HG02884 (cell line): ENCODE results near the gene LDLRAD2.
"Not testable (repeated sequence)": the region's sequence is repeated elsewhere in the genome, so short reads cannot be mapped to it uniquely, and the experiment has no call there.

Source experiments
- ATAC-seq: cut with Tn5 transposase; IDR thresholded peaks from one replicate; pipeline ENCODE4 v1.9.1; 2021; ENCODE audit warnings: mild to moderate bottlenecking, moderate library complexity; ENCODE audit not compliant: unreplicated experiment

Gene LDLRAD2

GRCh38 chr1:21811875-21812305 is at the start of gene LDLRAD2:
LDLRAD2 (plus strand) TSS chr1:21812265; CDS start chr1:21812452, 187 bp downstream.
- ATAC-seq: no peak

DNA sequence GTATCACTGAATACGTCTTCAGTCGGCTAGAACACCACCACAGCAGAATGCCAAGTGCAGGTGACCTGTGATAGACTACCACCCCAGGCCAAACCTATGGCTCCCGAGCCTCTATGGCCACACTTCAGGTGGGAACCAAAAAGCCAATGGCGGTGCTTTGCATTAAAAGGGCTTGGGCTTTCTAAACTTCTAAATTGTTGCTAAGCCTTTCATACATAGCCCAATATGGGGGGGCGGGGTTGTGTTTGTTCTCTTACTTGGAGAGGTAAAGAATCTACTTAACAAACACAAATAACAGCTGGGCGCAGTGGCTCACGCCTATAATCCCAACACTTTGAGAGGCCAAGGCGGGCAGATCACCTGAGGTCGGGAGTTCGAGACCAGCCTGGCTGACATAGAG is 48.8 kb upstream of the LDLRAD2 start:
- ATAC-seq: no peak

DNA sequence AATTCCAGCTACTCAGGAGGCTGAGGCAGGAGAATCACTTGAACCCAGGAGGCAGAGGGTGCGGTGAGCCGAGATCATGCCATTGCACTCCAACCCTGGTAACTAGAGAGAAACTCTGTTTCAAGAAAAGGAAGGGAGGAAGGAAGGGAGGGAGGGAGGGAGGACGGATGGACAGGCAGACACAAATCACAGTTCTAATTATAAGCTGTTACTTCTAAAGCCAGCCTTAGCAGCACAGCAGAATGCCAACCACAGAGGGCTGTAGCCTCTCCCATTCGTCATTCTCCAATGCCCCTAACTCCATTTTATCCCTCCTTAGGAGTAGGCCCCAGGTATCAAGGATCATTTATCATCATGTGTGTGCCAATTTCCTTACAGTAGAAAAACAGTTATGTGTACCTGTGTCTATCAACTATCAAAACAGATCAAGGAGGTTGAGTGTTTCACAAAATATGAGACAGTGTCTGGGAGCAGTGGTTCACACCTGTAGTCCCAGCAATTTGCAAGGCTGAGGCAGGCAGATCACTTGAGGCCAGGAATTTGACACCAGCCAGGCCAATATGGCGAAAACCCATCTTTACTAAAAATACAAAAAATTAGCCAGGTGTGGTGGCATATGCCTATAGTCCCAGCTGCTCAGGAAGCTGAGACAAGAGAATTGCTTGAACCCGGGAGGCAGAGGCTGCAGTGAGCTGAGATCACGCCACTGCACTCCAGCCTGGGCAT is 48.2 kb upstream of the LDLRAD2 start:
- no peak for ATAC-seq

DNA sequence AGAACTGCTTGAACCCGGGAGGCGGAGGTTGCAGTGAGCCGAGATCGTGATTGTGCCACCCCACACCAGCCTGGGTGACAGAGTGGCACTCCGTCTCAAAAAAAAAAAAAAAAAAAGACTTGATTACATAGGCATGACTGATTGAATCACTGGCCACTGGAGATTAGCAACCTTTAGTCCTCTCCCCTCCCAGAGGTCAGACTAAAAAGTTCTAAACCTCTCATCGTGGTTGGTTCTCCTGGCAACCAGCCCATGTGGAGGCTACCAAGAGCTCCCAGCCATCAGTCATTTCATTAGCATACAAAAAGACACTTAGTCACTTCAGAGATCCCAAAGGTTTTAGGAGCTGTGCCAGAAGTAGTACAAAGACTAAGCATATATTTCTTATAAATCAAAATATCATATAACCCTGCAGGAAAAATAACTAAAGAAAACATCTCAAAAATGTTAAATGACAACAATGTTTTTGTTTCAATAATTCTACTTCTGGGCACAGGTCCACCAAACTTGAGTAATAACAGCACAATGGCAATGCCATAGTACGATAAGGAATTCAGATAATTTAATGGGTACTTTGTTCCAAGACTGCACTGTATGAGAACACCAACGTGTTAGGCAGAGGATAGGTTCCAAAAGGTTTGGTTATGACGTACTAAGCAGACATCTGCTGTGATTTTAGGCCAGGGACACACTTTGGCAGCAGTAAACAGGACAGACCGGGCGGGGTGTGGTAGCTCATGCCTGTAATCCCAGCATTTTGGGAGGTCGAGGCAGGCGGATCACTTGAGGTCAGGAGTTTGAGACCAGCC is 47.2 kb upstream of the LDLRAD2 start:
- ATAC-seq: no peak

- ATAC-seq: no peak
Measured at GRCh38 chr1:21766210-21766609, 45.9 kb upstream of the LDLRAD2 start.

DNA sequence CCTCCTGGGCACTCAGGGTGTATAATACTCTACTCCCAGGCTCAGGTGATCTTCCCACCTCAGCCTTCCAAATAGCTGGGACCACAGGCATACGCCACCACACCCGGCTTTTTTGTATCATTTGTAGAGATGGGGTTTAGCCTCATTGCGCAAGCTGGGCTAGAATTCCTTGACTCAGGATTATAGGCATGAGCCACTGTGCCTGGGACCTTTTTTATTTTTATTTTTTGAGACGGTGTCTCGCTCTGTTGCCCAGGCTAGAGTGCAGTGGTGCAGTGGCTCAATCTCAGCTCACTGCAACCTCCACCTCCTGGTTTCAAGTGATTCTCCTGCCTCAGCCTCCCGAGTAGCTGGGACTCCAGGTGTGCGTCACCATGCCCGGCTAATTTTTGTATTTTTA is 45.0 kb upstream of the LDLRAD2 start:
- not testable (repeated sequence) for ATAC-seq

GRCh38 chr1:21770201-21770600 is 41.9 kb upstream of the LDLRAD2 start:
- ATAC-seq: no peak

- ATAC-seq: not testable (repeated sequence)
Measured at GRCh38 chr1:21770602-21771001, 41.5 kb upstream of the LDLRAD2 start.

DNA sequence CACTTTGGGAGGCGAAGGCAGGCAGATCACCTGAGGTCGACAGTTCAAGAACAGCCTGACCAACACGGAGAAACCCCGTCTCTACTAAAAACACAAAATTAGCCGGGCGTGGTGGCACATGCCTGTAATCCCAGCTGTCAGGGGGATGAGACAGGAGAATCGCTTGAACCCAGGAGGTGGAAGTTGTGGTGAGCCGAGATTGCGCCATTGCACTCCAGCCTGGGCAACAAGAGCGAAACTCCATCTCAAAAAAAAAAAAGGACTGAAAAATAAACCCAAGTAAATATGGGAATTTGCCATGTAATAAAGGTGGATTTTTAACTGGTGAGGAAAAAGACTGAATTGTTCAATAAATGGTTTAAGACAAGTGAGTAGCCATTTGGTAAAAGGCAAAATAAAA is 40.4 kb upstream of the LDLRAD2 start:
- ATAC-seq: not testable (repeated sequence)

GRCh38 chr1:21773585-21773984 is 38.5 kb upstream of the LDLRAD2 start:
- ATAC-seq: no peak

GRCh38 chr1:21774835-21775549 is 37.1 kb upstream of the LDLRAD2 start:
- no peak for ATAC-seq

DNA sequence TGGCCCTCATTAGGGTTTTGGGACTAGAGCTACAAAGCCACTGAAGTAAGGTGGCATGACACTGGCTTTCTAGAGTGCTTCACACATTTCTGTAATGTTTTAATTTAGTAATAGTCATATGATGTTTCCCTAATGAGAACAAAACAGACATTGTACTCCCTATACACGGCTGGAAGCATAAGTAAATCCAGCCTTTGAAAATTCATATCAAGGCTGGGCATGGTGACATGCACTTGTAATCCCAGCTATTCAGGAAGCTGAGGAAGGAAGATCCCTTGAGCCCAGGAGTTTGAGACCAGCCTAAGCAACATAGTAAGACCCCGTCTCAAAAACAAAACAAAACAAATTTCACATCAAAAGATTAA is 36.5 kb upstream of the LDLRAD2 start:
- ATAC-seq: no peak

GRCh38 chr1:21775985-21776562 is 36.0 kb upstream of the LDLRAD2 start:
- no peak for ATAC-seq

GRCh38 chr1:21776925-21777324 is 35.1 kb upstream of the LDLRAD2 start:
- not testable (repeated sequence) for ATAC-seq

- ATAC-seq: no peak
Measured at GRCh38 chr1:21778405-21778727, 33.7 kb upstream of the LDLRAD2 start.

GRCh38 chr1:21779613-21780521 is 32.2 kb upstream of the LDLRAD2 start:
- ATAC-seq: peak; percentile 32

DNA sequence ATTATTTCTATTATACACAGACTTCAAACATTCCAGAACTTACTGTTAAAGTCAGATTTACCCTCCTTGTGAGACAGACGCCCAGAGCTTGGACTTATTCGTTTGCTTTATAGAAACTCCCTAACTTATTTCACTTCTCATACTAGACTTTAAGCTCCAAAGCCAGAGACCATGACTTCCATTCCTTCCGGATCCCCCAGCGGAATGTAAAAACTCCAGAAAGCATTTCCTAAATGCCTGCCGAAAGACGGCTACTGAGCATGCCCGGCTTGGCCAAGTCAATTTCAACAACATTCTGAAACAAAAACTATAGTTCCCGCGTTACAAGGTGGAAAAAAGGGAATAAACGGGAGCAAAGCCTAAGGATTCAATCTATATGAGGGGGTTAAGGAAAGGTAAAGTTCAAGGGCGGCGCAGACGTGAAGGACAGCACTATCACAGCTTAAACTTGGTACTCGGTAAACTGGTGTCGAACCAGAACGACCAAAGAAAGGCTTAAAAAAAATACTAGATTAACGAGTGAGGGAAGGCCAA is 30.2 kb upstream of the LDLRAD2 start:
- no peak for ATAC-seq

DNA sequence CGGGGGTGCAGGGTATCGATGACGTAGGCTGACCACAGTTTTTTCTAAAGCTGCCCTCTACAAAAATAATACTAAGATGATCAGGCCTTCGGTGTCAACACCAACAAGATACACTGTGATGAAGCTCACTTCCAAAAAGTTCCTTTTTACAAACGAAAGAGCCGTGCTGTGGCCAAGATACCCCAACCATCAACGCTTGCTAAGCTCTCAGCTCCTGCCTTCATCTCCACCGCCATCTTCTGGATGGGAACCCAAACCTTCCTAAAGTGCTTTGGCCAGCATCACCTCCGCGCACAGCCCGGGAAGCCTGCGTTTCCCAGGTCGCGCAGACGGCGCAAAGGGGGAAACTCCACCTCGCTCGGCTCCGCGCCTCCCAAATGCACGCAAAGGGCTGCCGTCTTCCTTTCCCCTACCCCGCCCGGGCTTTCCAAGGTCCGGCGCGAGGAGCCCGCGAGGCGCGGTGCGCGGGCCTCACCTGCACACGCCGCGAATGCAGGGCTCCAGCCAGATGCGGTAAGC is 29.7 kb upstream of the LDLRAD2 start:
- peak; percentile 17 for ATAC-seq

GRCh38 chr1:21782868-21783678 is 29.0 kb upstream of the LDLRAD2 start, which contains the start of gene USP48:
USP48 (minus strand) TSS chr1:21783149; CDS start chr1:21782957, 192 bp downstream.
- peak; percentile 59 for ATAC-seq
